CD1c-positive myeloid dendritic cell (primary cell): ENCODE measurements around the gene TSPAN11.

Experiments used
- DNase-seq: peaks from one replicate; pipeline ENCODE4 v3.0.0-alpha.2; 2016; ENCODE audit errors: extremely low spot score

TSPAN11 gene

GRCh38 chr12:30979371-30980259, 53.1 kb downstream of the TSPAN11 start:
- no peak for DNase-seq

- DNase-seq = no peak
Measured at GRCh38 chr12:30980955-30981662, 54.6 kb downstream of the TSPAN11 start.

DNA sequence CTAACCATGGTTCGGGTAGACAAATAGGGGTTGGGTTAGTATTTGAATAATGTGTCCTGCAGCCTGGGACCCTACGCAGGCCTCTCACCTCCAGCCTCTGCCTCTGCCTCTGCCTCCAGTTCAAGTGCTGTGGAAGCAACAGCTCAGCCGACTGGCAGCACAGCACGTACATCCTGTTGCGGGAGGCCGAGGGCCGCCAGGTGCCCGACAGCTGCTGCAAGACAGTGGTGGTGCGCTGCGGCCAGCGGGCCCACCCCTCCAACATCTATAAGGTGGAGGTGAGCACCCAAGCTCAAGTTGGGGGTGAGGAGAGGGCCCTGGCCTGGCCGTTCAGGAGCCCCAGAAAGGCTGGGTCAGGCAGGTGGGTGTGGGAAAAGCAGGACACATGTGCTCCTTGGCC, 55.9 kb downstream of the TSPAN11 start:
- DNase-seq = no peak

GRCh38 chr12:30985814-30986452, 59.4 kb downstream of the TSPAN11 start:
- DNase-seq = peak; percentile 1

GRCh38 chr12:30988086-30988485, 61.5 kb downstream of the TSPAN11 start:
- DNase-seq = no peak

- DNase-seq = no peak
Measured at GRCh38 chr12:30988646-30989286, 62.2 kb downstream of the TSPAN11 start.

- DNase-seq = no peak
Measured at GRCh38 chr12:30989754-30990153, 63.2 kb downstream of the TSPAN11 start.

DNA sequence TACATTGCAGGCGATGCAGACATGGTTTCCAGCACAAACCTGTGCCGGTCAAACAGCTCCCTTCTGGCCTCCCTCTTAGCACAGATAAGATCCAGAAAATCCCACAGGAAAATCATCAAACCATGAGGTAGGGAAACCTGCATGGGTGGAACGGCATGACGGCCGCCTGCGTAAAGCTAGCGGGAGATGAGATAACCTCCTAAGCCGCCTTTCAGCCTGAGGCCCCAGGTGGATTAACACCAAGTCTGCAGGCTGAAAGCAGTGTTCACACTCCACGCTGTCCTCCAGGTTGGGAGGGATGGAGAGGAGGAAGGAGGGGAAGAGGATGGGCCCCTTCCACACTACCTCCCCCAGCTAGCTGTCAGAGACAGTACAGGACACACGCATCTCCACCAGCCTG, 63.8 kb downstream of the TSPAN11 start:
- DNase-seq = no peak

- DNase-seq = no peak
Measured at GRCh38 chr12:30990776-30991175, 64.2 kb downstream of the TSPAN11 start.

DNA sequence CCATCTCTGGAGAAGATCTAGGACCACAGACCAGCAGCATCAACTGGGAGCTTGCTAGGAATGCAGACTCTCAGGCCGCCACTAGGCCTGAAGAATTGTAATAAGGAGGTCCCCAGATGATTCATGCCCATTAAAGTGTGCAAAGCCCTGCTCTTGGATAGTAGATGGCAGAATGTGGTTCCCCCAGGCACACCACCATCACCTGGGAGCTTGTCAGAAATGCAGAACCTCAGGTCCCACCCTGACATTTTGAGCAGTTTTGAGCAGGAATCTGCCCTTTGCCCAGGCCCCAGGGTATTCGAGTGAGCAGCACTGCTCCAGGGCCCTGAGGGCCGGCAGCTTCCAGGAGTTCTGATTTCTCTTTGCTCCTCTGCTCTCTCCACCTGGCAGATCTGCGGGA, 64.9 kb downstream of the TSPAN11 start:
- DNase-seq = no peak

GRCh38 chr12:30992381-30992780, 65.8 kb downstream of the TSPAN11 start:
- no peak for DNase-seq

- DNase-seq = no peak
Measured at GRCh38 chr12:30993766-30994165, 67.2 kb downstream of the TSPAN11 start.

GRCh38 chr12:30994274-30994673, 67.7 kb downstream of the TSPAN11 start:
- no peak for DNase-seq

GRCh38 chr12:30996255-30996654, 69.7 kb downstream of the TSPAN11 start:
- DNase-seq = no peak

- no peak for DNase-seq
Measured at GRCh38 chr12:30996752-30997151, 70.2 kb downstream of the TSPAN11 start.

GRCh38 chr12:30997685-30998440, 71.3 kb downstream of the TSPAN11 start:
- DNase-seq = no peak

GRCh38 chr12:30999011-30999410, 72.5 kb downstream of the TSPAN11 start:
- no peak for DNase-seq

- no peak for DNase-seq
Measured at GRCh38 chr12:30999723-31000122, 73.2 kb downstream of the TSPAN11 start.

GRCh38 chr12:31000751-31001150, 74.2 kb downstream of the TSPAN11 start:
- no peak for DNase-seq

GRCh38 chr12:31001581-31002360, 75.2 kb downstream of the TSPAN11 start:
- no peak for DNase-seq

GRCh38 chr12:31002361-31002725, 75.8 kb downstream of the TSPAN11 start:
- DNase-seq = no peak
